GM12801 (cell line): ENCODE data around the gene CHKB.

Experiments used
- TF ChIP-seq, protein P1 (sequence below): IDR thresholded peaks from one replicate; pipeline ENCODE4 v1.5.1; 2011; ENCODE audit warnings: control low read depth; ENCODE audit not compliant: insufficient read length; ENCODE audit errors: extremely low read depth

The CHKB gene

DNA sequence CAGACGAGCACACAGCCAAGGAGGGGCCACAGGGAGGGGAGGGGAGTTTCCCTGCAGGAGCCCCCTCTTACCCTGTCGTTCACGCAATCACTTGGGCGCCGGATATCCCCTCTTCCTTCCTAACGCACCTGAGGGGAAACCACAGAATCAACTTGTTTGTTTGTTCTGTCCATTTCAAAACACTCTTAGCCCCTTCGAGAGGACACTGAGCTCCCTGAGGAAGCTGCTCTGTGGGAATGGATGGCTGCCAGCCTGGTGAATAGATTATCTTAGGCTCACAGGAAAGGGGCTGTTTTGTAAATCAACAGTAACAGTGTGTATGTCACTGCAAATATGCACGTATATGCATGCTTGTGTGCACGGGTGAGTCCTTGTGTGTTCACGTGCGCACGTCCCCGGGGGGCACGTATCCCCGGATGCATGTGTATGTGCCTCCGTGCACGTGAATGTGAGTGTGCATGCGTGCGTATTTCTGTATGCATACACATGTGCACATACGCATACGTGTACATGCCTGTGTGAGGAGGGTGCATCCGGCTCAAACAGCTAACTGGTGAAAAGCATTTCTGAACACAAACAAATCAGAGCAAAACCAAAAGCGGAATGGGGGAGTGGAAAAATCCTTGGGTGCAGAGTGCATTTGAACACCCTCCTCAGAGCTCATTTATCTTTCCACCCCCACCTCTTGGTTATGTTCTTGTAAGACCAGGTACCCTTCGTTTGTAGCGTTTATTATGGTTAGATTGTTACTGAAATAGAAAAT, 38.1 kb upstream of the CHKB start:
- TF ChIP-seq, protein P1, sequence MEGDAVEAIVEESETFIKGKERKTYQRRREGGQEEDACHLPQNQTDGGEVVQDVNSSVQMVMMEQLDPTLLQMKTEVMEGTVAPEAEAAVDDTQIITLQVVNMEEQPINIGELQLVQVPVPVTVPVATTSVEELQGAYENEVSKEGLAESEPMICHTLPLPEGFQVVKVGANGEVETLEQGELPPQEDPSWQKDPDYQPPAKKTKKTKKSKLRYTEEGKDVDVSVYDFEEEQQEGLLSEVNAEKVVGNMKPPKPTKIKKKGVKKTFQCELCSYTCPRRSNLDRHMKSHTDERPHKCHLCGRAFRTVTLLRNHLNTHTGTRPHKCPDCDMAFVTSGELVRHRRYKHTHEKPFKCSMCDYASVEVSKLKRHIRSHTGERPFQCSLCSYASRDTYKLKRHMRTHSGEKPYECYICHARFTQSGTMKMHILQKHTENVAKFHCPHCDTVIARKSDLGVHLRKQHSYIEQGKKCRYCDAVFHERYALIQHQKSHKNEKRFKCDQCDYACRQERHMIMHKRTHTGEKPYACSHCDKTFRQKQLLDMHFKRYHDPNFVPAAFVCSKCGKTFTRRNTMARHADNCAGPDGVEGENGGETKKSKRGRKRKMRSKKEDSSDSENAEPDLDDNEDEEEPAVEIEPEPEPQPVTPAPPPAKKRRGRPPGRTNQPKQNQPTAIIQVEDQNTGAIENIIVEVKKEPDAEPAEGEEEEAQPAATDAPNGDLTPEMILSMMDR, result no peak

DNA sequence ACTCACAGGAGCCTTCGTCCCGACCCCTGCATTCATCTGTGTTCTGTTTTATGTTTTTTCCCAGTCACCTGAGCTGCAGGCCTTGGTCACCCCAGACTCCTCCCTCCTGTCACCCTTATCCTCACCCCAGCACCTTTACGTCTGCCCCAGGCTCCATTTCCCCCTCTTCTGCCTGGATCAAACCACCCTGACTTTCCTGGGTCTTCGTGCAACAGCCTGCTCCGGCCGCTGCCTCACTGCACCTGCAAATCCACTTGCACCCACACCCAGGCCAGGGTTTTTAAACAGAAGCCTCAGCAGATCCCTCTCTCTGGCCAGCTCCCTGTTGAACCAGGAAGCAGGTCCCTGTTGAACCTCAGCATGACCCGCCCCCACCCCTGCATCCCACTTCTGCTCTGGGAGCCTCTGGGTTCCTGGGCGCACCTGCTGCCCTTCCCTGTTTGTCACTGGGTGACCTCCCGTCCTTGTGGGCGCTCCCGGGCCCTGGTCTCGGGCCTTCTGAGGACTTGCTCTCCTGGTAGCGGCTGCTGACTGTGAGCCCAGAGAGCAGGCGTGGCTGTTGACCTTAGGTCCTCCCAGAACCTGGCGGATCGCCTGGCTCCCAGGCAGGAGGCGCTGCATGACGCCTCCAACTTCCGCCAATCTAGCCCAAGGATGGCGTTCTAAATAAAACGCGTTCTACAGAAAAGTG, 30.8 kb upstream of the CHKB start:
- TF ChIP-seq, protein P1, result no peak

DNA sequence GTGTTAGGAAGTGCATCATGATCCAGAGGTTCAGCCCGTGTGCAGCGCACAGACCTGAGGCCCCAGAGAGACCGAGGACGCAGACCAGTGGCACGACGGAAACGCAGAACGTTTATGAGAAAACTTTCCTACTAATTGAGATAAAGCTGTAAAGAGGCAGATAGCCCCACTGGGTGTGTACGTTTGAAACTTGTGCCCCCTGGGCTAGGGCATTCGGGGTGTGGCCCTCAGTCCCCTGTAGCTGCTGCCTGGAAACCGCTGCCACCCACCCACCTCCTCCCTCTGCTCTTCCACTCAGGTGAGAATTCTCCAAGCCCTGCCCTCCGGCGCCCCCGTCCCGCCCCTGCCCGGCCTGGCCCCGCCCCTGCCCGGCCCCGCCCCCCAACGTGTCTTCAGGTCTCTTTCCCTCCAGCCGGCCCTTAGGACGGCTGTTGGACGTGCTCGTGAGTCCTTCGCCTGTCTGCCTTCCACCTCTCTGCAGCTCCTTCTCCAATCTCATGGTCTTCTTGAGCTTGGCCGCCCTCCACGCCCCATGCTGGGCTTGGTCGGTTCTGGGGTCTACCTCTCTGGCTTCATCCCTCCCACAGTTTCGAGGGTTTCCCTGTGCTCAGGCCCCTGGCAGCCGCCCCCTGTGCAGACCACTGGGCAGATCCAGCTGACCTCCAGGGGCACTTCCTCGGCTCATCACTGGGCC, 30.0 kb upstream of the CHKB start:
- TF ChIP-seq, protein P1, result no peak

DNA sequence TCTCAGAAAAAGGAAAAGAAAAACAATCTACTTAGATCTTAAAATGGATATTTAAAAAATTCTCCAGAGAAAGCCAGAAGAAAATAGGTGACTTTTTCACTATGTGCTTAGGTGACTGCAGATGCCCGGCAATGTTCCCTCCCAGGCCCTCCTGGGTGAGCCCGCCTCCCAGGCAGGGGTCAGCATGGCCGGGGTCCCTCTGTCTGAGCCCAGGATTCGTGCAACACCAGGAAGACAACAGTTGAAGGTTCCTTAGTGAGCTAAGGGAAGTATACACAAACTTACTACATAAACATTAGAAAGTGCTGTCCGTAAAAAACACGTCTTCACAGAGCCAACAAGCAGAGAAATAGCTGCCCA, 29.5 kb upstream of the CHKB start:
- TF ChIP-seq, protein P1, result no peak

DNA sequence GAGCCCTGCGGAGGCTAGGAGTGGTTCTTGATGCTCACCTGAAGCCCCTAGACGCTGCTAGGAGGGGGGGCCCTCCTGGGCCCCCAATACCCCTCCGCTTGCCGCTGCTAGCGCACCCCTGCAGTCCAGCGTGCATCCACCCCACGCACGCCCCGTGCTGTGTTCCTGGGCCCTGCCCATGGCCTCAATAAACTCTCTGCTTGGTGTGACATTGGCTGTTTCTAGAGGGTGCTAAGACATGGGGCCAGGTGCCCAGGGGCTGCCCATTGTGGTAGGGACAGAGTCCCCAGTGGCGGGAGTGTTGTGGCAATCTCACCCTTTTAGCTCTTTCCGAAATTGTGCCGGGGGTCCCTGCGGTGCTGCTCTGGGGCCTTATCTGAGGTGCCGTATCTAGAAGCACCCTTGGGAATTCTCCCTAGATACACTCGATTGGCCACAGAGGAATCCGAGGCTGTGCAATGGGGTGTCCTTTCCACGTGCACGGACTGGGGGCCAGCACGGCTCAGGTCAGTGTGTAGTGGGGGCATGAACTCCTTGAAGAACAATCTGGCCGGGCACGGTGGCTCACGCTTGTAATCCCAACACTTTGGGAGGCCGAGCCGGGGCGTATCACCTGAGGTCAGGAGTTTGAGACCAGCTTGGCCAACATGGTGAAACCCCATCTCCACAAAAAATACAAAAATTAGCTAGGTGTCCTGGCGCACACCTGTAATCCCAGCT, 28.9 kb upstream of the CHKB start:
- TF ChIP-seq, protein P1, result no peak

DNA sequence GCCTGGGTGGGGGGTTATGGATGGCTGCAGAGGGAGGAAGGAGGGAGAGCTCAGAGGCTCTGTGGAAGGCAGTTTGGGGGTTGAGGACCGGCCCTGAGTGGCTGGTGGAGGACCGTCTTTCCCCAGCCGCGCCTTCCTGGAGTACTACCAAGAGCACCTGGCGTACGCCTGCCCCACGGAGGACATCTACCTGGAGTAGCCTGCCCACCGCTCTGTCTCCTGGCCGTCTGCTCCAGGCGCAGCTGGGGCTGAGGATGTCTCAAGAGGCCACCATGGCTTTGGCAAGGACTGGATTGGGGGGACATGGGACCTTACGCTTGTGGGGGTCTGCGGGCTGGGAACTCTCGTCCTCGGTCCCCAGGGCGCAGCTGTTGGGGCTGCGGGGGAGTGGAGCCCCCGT, 27.9 kb upstream of the CHKB start:
- TF ChIP-seq, protein P1, result no peak

DNA sequence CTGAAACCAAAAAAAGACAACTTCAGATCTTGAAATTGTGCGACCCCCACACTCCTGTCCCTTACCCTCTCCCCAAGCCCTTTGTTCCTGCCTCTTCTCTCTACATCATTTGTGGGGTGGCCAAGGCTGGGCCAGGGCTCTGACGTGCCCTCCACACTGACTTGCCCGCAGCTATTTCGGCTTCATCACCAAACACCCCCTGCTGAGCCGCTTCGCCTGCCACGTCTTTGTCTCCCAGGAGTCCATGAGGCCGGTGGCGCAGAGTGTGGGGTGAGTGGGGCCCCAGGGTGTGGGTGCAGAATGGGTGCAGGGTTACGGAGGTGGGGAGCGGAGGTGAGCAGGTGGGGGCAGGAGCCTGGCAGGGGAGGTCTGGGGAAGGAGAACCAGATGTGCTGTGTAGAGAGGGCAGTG, 27.4 kb upstream of the CHKB start:
- TF ChIP-seq, protein P1, result no peak
